Stomach (tissue), 9 donors: ENCODE data around the gene INS. TPM values are rescaled to one million over a fixed set of nuclear protein-coding genes. Genes with fewer than 3 reads are reported as not detected.
A peak's percentile ranks its signal among the peaks of the same experiment; 100 is the strongest.
"Not testable (repeated sequence)": the region's sequence is repeated elsewhere in the genome, so short reads cannot be mapped to it uniquely, and the experiment has no call there.

Source experiments
- DNase-seq, 2 donors: peaks; one replicate each; pipeline versions ENCODE4 v3.0.0 to v3.0.0-alpha.2; 2013 to 2019
- H3K27ac ChIP-seq, 5 donors: fragments of 200-600 bp in 4 of 5; sonication (generic) in 4 of 5; one replicate each; pipeline ENCODE4 v1.5.1; 2013 to 2019; ENCODE audit warnings: mild to moderate bottlenecking in 1 of 5, moderate library complexity in 1 of 5
- H3K27me3 ChIP-seq, 3 donors: fragments of 200-600 bp; sonication (generic); one replicate each; pipeline ENCODE4 v1.5.1; 2017 to 2019; ENCODE audit warnings: mixed run types in 1 of 3
- H3K36me3 ChIP-seq, 4 donors: fragments of 200-600 bp; sonication (generic); 1 replicate in 3 of 4; 2 replicates in 1 of 4; pipeline ENCODE4 v1.5.1; 2016 to 2019
- H3K4me1 ChIP-seq, 4 donors: fragments of 200-600 bp; sonication (generic); one replicate each; pipeline ENCODE4 v1.5.1; 2016 to 2019
- H3K4me3 ChIP-seq, 4 donors: fragments of 200-600 bp; sonication (generic) in 3 of 4; one replicate each; pipeline ENCODE4 v1.5.1; 2016 to 2019; ENCODE audit warnings: mild to moderate bottlenecking in 1 of 4
- H3K9me3 ChIP-seq, 4 donors: fragments of 200-600 bp; sonication (generic); one replicate each; pipeline ENCODE4 v1.5.1; 2016 to 2019
- EP300 ChIP-seq: sonication (generic); formaldehyde crosslinking; IDR thresholded peaks from one replicate; pipeline ENCODE4 v1.6.1; 2017; ENCODE audit warnings: antibody characterized with exemption
- POLR2A ChIP-seq, 4 donors: fragments of 450-650 bp; IDR thresholded peaks; one replicate each; pipeline ENCODE4 v1.6.1; 2016; ENCODE audit warnings: antibody characterized with exemption in 4 of 4, control low read depth in 2 of 4, mild to moderate bottlenecking in 1 of 4, moderate library complexity in 1 of 4
- POLR2AphosphoS5 ChIP-seq, 3 donors: sonication (generic); formaldehyde crosslinking; IDR thresholded peaks; one replicate each; pipeline ENCODE4 v1.6.1; 2016; ENCODE audit warnings: antibody characterized with exemption in 3 of 3
- WGBS, 5 donors: extraction: QIAGEN DNeasy Blood & Tissue Kit in 3 of 5; methylation state at CpG; one replicate each; pipeline versions ENCODE4 v1.1.5 to v1.1.7; 2013 to 2018; 5-methylcytosine and 5-hydroxymethylcytosine counted together
- intact Hi-C: fragments of 100-400 bp; cut with DNase I; formaldehyde crosslinking; loops from one replicate; pipeline ENCODE4 v1.15.1; 2023; ENCODE audit warnings: low total_unique reads
- polyA plus RNA-seq, 3 donors: library from polyadenylated mRNA; stranded (reverse); fragments of 200-250 nt; gene quantifications; one replicate each; pipeline ENCODE4 v1.2.3, GENCODE V29; 2013
- total RNA-seq, 5 donors: library from RNA; depleted of rRNA; stranded (reverse); fragments of >200 nt; gene quantifications; one replicate each; pipeline versions ENCODE4 v1.1.0 to v1.2.3, GENCODE V29; 2014 to 2016
- TF ChIP-seq, protein P1 (sequence below), 7 experiments: fragments of 450-650 bp in 4 of 7; fragments of 200-600 bp in 3 of 7; sonication (generic) in 3 of 7; IDR thresholded peaks; one replicate each; pipeline ENCODE4 v1.5.1; 2016 to 2019; ENCODE audit warnings: antibody characterized with exemption in 7 of 7, control low read depth in 2 of 7, mild to moderate bottlenecking in 1 of 7
- donor health status: healthy with polysubstance abuse.
- donor health status: Bipolar disorder and iron deficiency.
- donor health status: healthy.

Gene INS
- total and polyA plus RNA-seq, 8 donors: 7.2 to 37.6 TPM; not detected in 6

DNA sequence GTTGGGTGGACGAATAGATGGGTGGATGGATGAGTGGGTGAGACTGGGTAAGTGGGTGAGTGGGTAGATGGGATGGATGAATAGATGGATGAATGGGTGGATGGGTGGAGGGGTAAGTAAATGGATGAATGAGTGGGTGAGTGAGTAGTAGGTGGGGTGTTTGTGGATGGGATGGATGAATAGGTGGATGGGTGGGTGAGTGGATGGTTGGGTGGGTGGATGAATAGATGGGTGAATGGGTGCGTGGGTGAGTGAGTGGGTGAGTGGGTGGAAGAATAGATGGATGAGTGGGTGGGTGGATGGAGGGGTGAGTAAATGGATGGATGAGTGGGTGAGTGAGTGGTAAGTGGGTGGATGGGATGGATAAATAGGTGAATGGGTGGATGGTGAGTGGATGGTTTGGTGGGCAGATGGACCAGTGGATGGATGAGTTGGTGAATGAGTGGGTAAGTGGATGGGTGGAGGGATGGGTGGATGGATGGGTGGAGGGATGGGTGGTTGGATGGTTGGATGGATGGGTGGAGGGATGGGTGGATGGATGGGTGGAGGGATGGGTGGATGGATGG lies 34.4 kb downstream of the INS start:
- H3K27me3 ChIP-seq: peaks cover 0 to 67% (median 5%) of the 10 kb centered on the region in 3 donors
- 74 to 99% (median 89%) methylated on average over 2 of the region's 2 CpGs for WGBS, 5 donors
- TF ChIP-seq, protein P1, sequence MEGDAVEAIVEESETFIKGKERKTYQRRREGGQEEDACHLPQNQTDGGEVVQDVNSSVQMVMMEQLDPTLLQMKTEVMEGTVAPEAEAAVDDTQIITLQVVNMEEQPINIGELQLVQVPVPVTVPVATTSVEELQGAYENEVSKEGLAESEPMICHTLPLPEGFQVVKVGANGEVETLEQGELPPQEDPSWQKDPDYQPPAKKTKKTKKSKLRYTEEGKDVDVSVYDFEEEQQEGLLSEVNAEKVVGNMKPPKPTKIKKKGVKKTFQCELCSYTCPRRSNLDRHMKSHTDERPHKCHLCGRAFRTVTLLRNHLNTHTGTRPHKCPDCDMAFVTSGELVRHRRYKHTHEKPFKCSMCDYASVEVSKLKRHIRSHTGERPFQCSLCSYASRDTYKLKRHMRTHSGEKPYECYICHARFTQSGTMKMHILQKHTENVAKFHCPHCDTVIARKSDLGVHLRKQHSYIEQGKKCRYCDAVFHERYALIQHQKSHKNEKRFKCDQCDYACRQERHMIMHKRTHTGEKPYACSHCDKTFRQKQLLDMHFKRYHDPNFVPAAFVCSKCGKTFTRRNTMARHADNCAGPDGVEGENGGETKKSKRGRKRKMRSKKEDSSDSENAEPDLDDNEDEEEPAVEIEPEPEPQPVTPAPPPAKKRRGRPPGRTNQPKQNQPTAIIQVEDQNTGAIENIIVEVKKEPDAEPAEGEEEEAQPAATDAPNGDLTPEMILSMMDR (IDR thresholded peaks at IDR 0.05): no peak
- TF ChIP-seq EP300 (no peak), POLR2AphosphoS5 (IDR thresholded peaks at IDR 0.05) (no peak), POLR2A (IDR thresholded peaks at IDR 0.05) (no peak)
- H3K4me3 ChIP-seq: no peak overlapping the region
- DNase-seq: peak in 1 of 2 donors; percentile 3
- peaks cover 0 to 8% (median 7%) of the 10 kb centered on the region in 4 donors for H3K4me1 ChIP-seq
- H3K9me3 ChIP-seq: no peaks in the 10 kb centered on the region
- intact Hi-C loops: no loop called here
- H3K36me3 ChIP-seq: no peaks in the 10 kb centered on the region
- H3K27ac ChIP-seq: no peak overlapping the region

DNA sequence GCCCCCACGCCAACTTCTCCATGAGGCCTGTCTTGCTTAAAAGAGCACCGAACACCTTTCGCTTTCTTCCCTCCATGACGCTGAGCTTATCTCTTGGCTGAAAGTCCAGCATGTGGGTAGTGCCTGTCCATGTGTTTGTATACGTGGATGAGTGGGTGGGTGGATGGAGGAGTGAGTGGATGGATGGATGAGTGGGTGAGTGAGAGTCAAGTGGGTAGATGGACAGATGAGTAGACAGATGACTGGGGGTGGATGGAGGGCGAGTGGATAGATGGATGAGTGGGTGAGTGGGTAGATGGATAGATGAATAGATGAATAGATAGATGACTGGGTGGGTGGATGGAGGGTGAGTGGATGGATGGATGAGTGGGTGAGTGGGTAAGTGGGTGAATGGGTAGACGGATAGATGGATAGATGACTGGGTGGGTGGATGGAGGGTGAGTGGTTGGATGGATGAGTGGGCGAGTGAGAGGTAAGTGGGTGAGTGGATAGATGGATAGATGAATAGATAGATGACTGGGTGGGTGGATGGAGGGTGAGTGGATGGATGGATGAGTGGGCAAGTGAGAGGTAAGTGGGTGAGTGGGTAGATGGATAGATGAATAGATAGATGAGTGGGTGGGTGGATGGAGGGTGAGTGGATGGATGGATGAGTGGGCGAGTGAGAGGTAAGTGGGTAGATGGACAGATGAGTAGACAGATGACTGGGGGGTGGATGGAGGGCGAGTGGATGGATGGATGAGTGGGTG lies 36.1 kb downstream of the INS start:
- WGBS, 5 donors: 85 to 93% (median 86%) methylated on average over 8 to 10 of the region's 10 CpGs
- H3K4me3 ChIP-seq, intact Hi-C loops, H3K27ac ChIP-seq, DNase-seq, H3K4me1 ChIP-seq, H3K36me3 ChIP-seq, H3K9me3 ChIP-seq: not testable (repeated sequence)
- peaks cover 0 to 69% (median 9%) of the 10 kb centered on the region in 3 donors for H3K27me3 ChIP-seq

DNA sequence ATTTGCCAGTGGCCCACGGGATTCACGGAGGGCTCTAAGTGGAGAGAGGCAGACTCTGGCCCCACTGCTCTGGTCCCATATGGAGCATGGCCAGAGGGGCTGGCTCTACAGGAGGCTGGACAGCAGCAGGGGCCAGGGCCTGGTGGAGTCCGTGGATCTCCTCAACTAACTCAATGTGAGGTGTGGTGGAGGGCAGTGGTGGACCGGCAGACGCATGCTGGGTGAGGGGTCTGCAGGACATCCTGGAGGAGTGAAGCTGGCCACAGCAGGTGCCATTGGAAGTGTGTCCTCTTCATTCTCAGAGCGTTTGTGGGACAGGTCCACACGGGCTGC lies 37.4 kb downstream of the INS start:
- WGBS, 5 donors: 85 to 96% (median 92%) methylated on average over 6 to 7 of the region's 7 CpGs
- Histone ChIP-seq H3K27ac (no peak overlapping the region), H3K4me3 (no peak overlapping the region), H3K36me3 (no peaks in the 10 kb centered on the region), H3K27me3 (peaks cover 0 to 64% (median 9%) of the 10 kb centered on the region in 3 donors), H3K4me1 (peaks cover 0 to 8% (median 7%) of the 10 kb centered on the region in 4 donors), H3K9me3 (no peaks in the 10 kb centered on the region)
- TF ChIP-seq, protein P1 (IDR thresholded peaks at IDR 0.05): no peak
- no peak for TF ChIP-seq POLR2A (IDR thresholded peaks at IDR 0.05)
- TF ChIP-seq POLR2AphosphoS5 (IDR thresholded peaks at IDR 0.05): no peak
- no peak for TF ChIP-seq EP300
- no peak for DNase-seq
- intact Hi-C loops: no loop called here

DNA sequence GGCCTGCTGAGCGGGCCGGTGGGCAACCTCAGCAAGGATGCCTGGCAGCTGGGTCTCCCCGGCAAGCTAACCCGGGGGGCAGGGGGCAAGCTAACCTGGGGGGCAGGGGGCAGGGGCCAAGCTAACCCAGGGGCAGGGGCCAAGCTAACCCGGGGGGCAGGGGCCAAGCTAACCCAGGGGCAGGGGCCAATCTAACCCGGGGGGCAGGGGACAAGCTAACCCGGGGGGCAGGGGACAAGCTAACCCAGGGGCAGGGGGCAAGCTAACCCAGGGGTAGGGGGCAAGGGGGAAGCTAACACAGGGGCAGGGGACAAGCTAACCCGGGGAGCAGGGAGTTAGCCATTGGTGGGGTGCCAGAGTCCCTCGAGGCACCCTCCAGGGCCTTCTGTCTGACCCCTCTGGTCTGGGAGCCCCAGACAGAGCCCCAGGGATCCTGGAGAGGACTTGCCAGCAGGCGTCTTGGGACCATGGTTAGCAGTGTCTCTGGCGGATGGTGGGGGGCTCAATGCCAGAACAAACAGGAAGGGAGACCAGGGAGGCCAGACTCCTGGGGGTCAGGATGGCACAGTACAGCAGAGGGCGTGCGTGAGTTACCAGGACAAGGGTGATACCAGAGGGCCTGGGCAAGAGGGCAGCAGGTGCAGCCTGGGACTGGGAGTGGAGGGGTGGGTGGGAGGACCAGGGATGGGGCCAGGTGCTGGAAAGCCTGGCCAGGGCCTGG lies 37.9 kb downstream of the INS start:
- no peak for DNase-seq

More for the DNA sequence above, 37.9 kb downstream of the INS start:
- no peak overlapping the region for H3K27ac ChIP-seq
- TF ChIP-seq EP300 (no peak), POLR2AphosphoS5 (IDR thresholded peaks at IDR 0.05) (no peak), POLR2A (IDR thresholded peaks at IDR 0.05) (no peak)
- TF ChIP-seq, protein P1 (IDR thresholded peaks at IDR 0.05): no peak
- H3K27me3 ChIP-seq: peaks cover 0 to 59% (median 9%) of the 10 kb centered on the region in 3 donors
- no peak overlapping the region for H3K4me3 ChIP-seq
- intact Hi-C loops: no loop called here
- no peaks in the 10 kb centered on the region for H3K9me3 ChIP-seq
- H3K4me1 ChIP-seq: peaks cover 0 to 8% (median 7%) of the 10 kb centered on the region in 4 donors
- no peaks in the 10 kb centered on the region for H3K36me3 ChIP-seq
- WGBS, 5 donors: 53 to 75% (median 66%) methylated on average over 8 to 13 of the region's 13 CpGs
